Measurements from ENCODE around the gene TSPOAP1. TPM values are rescaled to one million over a fixed set of nuclear protein-coding genes. Genes with fewer than 3 reads are reported as not detected.

The TSPOAP1 gene, protein sequence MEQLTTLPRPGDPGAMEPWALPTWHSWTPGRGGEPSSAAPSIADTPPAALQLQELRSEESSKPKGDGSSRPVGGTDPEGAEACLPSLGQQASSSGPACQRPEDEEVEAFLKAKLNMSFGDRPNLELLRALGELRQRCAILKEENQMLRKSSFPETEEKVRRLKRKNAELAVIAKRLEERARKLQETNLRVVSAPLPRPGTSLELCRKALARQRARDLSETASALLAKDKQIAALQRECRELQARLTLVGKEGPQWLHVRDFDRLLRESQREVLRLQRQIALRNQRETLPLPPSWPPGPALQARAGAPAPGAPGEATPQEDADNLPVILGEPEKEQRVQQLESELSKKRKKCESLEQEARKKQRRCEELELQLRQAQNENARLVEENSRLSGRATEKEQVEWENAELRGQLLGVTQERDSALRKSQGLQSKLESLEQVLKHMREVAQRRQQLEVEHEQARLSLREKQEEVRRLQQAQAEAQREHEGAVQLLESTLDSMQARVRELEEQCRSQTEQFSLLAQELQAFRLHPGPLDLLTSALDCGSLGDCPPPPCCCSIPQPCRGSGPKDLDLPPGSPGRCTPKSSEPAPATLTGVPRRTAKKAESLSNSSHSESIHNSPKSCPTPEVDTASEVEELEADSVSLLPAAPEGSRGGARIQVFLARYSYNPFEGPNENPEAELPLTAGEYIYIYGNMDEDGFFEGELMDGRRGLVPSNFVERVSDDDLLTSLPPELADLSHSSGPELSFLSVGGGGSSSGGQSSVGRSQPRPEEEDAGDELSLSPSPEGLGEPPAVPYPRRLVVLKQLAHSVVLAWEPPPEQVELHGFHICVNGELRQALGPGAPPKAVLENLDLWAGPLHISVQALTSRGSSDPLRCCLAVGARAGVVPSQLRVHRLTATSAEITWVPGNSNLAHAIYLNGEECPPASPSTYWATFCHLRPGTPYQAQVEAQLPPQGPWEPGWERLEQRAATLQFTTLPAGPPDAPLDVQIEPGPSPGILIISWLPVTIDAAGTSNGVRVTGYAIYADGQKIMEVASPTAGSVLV (N-terminal part only)
- 10 to 100 TPM; 70.6 to 77.7 TPM for total RNA-seq

DNA sequence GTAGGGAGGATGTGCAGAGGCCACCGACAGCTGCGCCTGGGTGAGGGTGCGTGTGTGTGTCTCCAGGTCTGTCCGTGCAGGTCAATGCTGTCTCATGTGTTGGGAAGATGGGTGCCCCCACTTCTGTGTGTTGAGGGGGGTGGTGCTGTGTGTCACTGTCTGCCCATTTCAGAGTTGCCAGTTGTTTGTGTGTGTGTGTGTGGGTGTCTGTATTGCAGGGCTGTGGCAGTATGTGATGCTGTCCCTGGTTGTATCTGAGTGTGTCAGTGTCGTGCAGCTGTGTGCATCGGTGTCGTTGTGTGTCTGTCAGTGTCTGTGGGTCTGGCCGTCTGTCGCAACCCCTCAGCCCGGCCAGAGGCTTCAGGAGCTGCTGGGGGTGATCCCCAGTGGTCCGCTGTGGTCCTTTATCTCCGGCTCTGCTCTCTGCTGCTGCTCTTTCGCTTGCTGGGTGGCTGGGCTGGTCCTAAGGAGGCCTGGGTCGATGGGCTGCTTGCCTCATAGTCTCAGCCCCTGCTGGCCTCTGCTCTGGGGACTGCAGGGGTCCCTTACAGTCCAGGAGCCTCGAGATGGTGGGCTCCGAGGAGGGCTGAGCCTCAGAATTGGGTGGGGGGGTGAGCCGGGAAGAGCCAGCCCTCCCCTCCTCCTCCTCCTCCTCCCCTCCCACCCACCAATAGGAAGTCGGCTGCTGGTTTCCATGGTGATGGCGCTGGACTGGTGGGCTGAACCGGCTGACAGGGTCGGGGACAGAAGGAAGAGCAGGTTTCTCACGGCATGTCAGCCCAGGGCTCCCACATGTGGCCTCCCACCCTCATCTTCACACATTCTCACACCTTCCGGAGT lies at the start of gene TSPOAP1:
TSS of gene TSPOAP1 (minus strand) at position 601 of the 840 bp plus-strand sequence. CDS start 875 bp downstream, outside the sequence.
- DNase-seq (peak; percentile 79), ATAC-seq (ENCODE audit: low read depth) (peak; percentile 19)
- Mint-ChIP-seq H3K9me3 (no peaks in the 10 kb centered on the region), H3K27ac (peak within 1 kb of the TSS; percentile 97), H3K27me3 (no peaks in the 10 kb centered on the region), H3K36me3 (peaks cover 60% of the 10 kb centered on the region), H3K4me3 (peak within 1 kb of the TSS; percentile 93), H3K4me1 (peaks cover 49% of the 10 kb centered on the region)
- POLR2A ChIA-PET = interaction anchor here (0.6 to 25.9 kb wide), 17 partner anchors 11 to 321 kb away, joined by 3 to 2283 read pairs (median 4); partner anchors contain the start of genes MKS1, RNF43 and SUPT4H1

DNA sequence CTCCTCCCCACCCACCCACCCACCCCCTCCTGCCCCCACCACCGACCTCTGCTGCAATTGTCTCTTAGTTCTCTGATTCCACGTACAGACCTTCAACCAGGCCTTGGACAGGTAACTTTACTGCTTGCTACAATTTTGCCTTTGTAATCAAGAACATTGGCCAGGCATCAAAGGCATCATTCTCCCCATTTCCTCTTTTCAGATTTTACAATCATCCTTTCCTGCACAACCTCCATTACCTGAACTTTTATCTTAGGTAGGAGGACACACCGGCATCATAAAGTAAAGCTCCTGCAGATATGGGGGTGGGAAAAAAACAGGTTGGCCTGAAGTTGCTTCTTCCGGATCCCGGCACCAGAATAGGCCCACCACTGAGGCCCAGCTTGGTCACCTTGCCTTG lies 49.1 kb upstream of the TSPOAP1 start:
- Mint-ChIP-seq H3K27me3 (no peaks in the 10 kb centered on the region), H3K4me1 (peaks cover 49% of the 10 kb centered on the region), H3K36me3 (no peaks in the 10 kb centered on the region), H3K9me3 (no peaks in the 10 kb centered on the region), H3K27ac (no peak overlapping the region), H3K4me3 (no peak overlapping the region)
- DNase-seq (no peak), ATAC-seq (ENCODE audit: low read depth) (no peak)
- POLR2A ChIA-PET = interaction anchor here (0.9 to 2.8 kb wide), 4 partner anchors 9 to 51 kb away, joined by 3 to 12 read pairs (median 3); partner anchors contain the start of gene SUPT4H1

DNA sequence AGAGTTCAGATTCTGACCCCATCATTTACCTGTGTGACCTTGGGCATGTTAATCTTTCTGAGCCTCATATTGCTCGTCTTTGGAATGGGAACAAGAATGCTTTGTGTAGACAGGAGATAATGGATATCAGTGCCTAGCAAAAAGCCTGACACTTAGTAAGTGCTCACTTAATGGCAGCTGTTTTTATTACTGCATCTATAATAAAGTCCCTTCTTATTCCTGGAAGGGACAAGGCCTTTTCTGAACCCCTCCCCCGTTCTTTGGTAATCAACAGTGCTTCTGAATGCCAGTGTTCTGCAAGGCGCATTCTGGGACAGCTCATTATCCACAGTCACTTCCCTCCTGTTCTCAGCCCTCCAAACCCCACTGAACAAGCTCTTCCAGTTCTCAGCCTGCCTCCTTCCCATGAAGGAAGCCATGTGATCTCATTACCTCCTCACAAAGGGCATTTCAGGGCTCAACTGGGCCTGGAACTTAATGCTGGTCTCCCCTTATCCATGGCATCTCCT lies 48.6 kb upstream of the TSPOAP1 start:
- Mint-ChIP-seq H3K27ac (no peak overlapping the region), H3K36me3 (no peaks in the 10 kb centered on the region)

DNA sequence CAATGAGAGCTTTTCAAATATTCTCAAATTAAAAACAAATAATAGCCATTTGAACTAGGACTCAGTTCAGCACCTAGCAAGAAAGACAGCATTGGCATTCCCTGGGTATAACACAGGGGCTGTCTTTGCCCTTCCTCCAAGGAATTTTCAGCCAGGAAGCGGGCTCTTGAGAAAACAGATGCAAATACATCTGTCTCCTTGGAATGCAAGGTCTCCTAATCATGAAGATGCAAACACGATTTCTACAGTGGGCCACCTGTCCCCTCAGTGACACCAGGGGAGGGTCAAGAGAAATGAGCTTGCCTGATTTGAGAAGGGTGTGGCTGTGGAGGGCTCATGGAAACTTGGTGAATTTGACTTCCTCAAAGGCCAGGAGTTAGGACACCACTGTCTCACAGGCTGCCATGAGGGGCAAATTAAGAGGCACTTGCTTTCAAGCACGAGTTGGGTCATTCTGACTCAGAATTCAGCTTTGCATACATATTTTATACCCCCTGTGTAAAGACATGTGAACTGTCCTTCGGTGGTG lies 47.9 kb upstream of the TSPOAP1 start:
- Mint-ChIP-seq H3K9me3 (no peaks in the 10 kb centered on the region), H3K27me3 (no peaks in the 10 kb centered on the region), H3K36me3 (no peaks in the 10 kb centered on the region), H3K4me3 (no peak overlapping the region), H3K4me1 (peaks cover 49% of the 10 kb centered on the region), H3K27ac (no peak overlapping the region)
- ATAC-seq (ENCODE audit: low read depth) (no peak), DNase-seq (no peak)
- POLR2A ChIA-PET = interaction anchor here (1.1 to 2.8 kb wide), 2 partner anchors 24 to 40 kb away, joined by 3 to 12 read pairs; partner anchors contain the start of gene SUPT4H1

More for the DNA sequence above, 48.6 kb upstream of the TSPOAP1 start:
- DNase-seq = no peak
- H3K4me1 Mint-ChIP-seq = peaks cover 49% of the 10 kb centered on the region
- H3K9me3 Mint-ChIP-seq = no peaks in the 10 kb centered on the region
- no peak for ATAC-seq (ENCODE audit: low read depth)
- POLR2A ChIA-PET = interaction anchor here (1.1 to 2.8 kb wide), 2 partner anchors 24 to 41 kb away, joined by 3 to 12 read pairs; partner anchors contain the start of gene SUPT4H1
- no peak overlapping the region for H3K4me3 Mint-ChIP-seq
- no peaks in the 10 kb centered on the region for H3K27me3 Mint-ChIP-seq

DNA sequence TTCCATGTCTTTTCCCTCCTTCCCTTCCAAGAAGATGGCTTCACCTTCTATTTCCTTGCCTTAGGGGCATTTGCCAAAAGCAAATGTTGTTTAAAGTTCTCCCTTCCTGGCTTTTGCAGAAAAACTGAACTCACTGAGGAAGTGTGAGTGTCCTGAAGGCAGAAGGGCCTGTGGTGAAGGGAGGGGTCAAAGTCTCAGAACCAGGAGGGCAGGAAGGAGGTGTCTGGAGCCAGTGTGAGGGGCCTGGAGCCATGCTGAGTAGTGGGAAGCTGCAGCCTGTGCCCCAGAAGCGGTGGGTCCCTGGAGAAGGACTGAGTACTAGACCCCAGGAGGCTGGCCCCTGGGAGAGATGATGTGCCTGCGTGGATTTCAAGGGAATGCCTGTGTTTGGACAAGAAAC lies 47.2 kb upstream of the TSPOAP1 start:
- Mint-ChIP-seq H3K36me3 (no peaks in the 10 kb centered on the region), H3K4me1 (peaks cover 44% of the 10 kb centered on the region), H3K27ac (no peak overlapping the region), H3K4me3 (no peak overlapping the region), H3K9me3 (no peaks in the 10 kb centered on the region), H3K27me3 (no peaks in the 10 kb centered on the region)
- no peak for ATAC-seq (ENCODE audit: low read depth)
- POLR2A ChIA-PET = no interaction called here
- no peak for DNase-seq

DNA sequence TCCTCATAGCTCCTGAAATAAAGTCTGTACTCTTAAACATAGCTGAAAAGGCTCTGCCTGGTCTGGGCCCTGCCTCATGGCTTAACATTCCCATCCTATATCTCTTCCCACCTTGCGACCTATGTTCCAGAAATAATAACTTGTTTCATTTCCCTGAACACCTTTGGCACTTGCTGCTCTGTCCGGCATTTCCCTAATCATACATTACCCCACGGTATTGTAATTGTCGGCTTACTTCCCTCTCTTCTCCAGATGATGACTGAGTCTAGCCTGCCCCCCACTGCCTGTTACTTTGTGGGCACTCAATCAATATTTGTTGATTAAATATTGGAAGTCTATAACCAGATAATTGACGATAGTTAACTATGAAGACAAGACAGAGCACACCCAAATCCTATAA lies 46.7 kb upstream of the TSPOAP1 start:
- POLR2A ChIA-PET = no interaction called here
- Mint-ChIP-seq H3K36me3 (no peaks in the 10 kb centered on the region), H3K4me1 (peaks cover 41% of the 10 kb centered on the region), H3K4me3 (no peak overlapping the region), H3K27ac (no peak overlapping the region), H3K9me3 (no peaks in the 10 kb centered on the region), H3K27me3 (no peaks in the 10 kb centered on the region)
- ATAC-seq (ENCODE audit: low read depth) (no peak), DNase-seq (no peak)

DNA sequence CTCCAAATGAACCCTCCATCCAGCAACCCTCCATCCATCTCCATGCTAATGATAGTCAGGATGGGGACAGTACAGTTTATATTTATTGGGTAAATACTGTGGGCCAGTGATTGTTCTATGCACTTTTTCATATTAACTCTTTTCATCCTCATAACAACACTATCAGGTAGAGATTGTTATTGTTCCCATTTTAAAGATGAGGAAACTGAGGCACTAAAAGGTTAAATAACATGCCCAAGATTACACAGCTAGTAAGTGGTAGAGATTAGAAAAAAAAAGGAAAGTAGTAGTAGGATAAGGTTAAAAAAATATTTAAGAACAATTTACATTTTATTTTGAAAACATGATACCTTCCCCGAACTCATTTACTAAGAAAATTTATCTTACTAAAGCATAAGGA lies 45.3 kb upstream of the TSPOAP1 start:
- Mint-ChIP-seq H3K36me3 (no peaks in the 10 kb centered on the region), H3K4me3 (no peak overlapping the region), H3K27me3 (no peaks in the 10 kb centered on the region), H3K27ac (no peak overlapping the region), H3K4me1 (peaks cover 34% of the 10 kb centered on the region), H3K9me3 (no peaks in the 10 kb centered on the region)
- POLR2A ChIA-PET = interaction anchor here (0.7 kb wide), 1 partner anchor 57 kb away, joined by 3 read pairs; no protein-coding TSS in a partner anchor
- ATAC-seq (ENCODE audit: low read depth) (no peak), DNase-seq (no peak)

DNA sequence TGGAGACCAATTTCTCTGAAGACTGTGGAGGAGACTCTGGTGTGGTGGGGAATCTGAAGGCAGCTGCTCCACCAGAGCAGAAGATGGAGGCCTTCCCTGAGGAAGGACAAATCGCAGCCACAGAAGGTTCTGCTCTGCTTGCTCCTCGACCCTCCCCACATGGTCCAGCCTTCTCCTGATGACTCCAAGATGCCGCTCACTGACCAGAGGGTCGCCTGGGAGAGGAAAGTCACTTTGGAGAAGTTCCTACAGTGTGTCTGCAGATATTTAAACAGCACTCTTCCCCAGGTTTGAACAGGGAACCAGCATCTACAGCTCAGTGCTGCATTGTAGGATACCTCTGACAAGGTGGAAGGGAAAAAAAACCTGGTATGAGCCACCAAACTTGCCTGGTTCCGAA lies 44.4 kb upstream of the TSPOAP1 start:
- Mint-ChIP-seq H3K27ac (no peak overlapping the region), H3K36me3 (no peaks in the 10 kb centered on the region), H3K27me3 (no peaks in the 10 kb centered on the region), H3K9me3 (no peaks in the 10 kb centered on the region), H3K4me3 (no peak overlapping the region), H3K4me1 (peaks cover 31% of the 10 kb centered on the region)
- ATAC-seq (ENCODE audit: low read depth) (no peak), DNase-seq (no peak)
- POLR2A ChIA-PET = interaction anchor here (2.2 kb wide), 1 partner anchor 21 kb away, joined by 8 read pairs; the partner anchor contains the start of gene SUPT4H1

DNA sequence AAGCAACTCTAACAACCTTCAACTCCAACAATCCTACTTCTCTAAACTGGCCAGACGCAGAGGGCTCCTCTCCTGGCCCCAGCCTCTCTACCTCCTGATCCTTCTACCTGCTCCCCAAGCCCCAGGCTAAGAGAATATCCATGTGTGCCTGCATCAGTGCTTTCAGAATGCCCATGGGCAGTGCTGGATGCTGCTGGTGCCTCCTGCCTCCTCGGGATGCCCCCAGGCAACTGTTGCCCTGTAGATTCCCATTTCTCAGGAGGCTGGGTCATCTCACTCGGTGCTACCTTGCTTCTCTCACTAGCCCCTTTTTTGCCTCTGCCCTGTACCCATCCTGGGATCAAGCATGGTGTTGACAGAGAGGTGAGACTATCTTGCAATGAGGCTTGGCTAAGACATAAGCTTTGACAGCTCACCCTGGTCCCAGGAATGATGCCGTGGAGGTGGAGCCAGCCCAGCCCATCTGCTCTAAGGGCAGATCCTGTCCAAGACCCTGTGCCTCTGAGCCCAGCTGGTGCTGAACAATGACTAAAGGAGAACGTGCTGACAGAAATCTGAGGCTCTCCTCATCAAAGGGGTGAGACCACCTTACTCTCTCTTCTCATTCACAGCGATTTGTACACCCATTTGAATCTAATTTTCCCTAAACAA lies 42.8 kb upstream of the TSPOAP1 start:
- ATAC-seq (ENCODE audit: low read depth) (no peak), DNase-seq (no peak)
- H3K4me3 Mint-ChIP-seq = no peak overlapping the region
- no peaks in the 10 kb centered on the region for H3K27me3 Mint-ChIP-seq
- H3K9me3 Mint-ChIP-seq = no peaks in the 10 kb centered on the region
- POLR2A ChIA-PET = interaction anchor here (2.2 kb wide), 1 partner anchor 19 kb away, joined by 8 read pairs; the partner anchor contains the start of gene SUPT4H1
- no peak overlapping the region for H3K27ac Mint-ChIP-seq
- H3K36me3 Mint-ChIP-seq = no peaks in the 10 kb centered on the region
- peaks cover 22% of the 10 kb centered on the region for H3K4me1 Mint-ChIP-seq

DNA sequence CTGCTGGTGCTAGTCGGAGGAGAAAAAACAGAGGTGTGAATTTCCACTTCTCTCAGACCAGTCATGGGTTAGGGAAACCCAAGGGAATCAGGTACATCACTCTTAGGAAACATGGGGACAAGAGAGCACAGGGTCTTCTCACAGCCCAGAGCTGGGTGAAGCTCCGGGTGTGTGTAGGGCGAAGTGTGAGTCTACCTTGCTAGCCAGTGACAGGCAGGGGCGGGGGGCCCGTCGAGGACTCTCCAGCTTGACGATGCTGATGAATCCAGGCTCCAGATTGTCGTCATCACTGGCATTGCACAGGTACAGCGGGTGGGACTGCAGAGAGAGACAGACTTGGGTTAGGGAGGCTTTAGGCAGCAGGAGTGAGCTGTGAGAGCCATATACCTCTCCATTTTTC lies 42.1 kb upstream of the TSPOAP1 start:
- ATAC-seq (ENCODE audit: low read depth) (no peak), DNase-seq (no peak)
- no peaks in the 10 kb centered on the region for H3K36me3 Mint-ChIP-seq
- H3K27me3 Mint-ChIP-seq = no peaks in the 10 kb centered on the region
- H3K9me3 Mint-ChIP-seq = no peaks in the 10 kb centered on the region
- H3K4me3 Mint-ChIP-seq = no peak overlapping the region
- POLR2A ChIA-PET = interaction anchor here (2.2 kb wide), 1 partner anchor 18 kb away, joined by 8 read pairs; the partner anchor contains the start of gene SUPT4H1
- peaks cover 20% of the 10 kb centered on the region for H3K4me1 Mint-ChIP-seq
- peak overlapping the region; percentile 37 for H3K27ac Mint-ChIP-seq

DNA sequence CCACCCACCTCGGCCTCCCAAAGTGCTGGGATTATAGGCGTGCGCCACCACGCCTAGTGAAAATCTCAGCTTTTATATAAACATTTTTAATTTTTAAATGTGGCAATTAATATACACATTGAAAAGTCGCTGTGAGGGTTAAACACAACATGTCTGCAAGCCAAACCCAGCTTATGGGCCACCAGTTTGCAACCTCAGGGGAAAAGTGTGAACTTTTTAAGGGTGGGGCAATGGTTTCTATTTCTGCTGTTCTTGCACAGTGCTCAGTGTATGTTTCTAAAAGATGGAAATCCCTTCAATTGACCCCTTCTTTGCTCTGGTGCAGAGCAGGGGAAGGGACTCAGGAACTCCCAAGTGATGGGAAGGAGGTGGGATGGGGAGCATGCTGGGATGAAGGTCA lies 41.7 kb upstream of the TSPOAP1 start:
- H3K4me3 Mint-ChIP-seq = no peak overlapping the region

More for the DNA sequence above, 41.7 kb upstream of the TSPOAP1 start:
- no peaks in the 10 kb centered on the region for H3K9me3 Mint-ChIP-seq
- peak overlapping the region; percentile 37 for H3K27ac Mint-ChIP-seq
- ATAC-seq (ENCODE audit: low read depth) (no peak), DNase-seq (no peak)
- H3K27me3 Mint-ChIP-seq = no peaks in the 10 kb centered on the region
- POLR2A ChIA-PET = no interaction called here
- peaks cover 17% of the 10 kb centered on the region for H3K4me1 Mint-ChIP-seq
- no peaks in the 10 kb centered on the region for H3K36me3 Mint-ChIP-seq
